ENCODE measurements around the gene WDFY1.

Gene WDFY1, protein sequence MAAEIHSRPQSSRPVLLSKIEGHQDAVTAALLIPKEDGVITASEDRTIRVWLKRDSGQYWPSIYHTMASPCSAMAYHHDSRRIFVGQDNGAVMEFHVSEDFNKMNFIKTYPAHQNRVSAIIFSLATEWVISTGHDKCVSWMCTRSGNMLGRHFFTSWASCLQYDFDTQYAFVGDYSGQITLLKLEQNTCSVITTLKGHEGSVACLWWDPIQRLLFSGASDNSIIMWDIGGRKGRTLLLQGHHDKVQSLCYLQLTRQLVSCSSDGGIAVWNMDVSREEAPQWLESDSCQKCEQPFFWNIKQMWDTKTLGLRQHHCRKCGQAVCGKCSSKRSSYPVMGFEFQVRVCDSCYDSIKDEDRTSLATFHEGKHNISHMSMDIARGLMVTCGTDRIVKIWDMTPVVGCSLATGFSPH

DNA sequence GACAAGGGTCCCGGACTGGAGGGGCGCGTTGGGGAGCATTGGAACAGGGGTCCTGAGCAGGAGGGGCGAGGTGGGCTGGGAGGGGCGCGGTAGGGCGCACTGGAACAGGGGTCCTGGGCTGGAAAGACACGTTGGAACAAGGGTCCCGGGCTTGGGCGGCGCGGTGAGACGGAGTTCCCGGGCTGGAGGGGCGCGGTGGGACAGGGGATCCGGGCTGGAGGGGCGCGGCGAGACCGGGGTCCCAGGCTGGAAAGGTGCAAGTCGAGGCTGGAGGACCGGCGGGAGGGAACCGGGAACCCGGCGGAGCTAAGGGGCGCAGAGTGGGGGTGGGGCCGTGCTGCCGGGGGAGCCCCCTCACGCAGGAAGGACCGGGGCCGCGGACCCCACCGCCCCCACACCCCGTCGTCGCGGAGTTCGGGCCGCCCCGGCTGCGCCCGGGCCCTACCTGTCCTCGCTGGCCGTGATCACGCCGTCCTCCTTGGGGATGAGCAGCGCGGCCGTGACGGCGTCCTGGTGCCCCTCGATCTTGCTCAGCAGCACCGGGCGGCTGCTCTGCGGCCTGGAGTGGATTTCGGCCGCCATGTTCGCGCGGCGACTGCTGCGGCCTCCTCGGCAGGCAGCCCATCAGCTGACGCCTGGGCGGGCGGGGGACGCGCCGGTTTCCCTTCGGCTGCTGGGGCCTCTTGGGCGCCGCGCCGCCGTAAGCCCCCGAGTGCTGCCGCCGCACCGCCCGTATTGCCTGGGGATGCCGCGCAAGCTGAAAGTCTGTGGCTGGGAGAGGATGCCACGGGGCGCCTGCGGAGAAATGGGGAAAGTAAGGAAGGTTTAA, at the start of gene WDFY1:
Gene WDFY1, minus strand, starts transcription at position 633 of the 829 bp plus-strand sequence. Its CDS starts 51 bp downstream, at position 582.
- H3K4me3 Mint-ChIP-seq = peak within 1 kb of the TSS; percentile 88
- H3K4me1 Mint-ChIP-seq = peaks cover 55% of the 10 kb centered on the region
- DNase-seq (ENCODE audit: low spot score in 2 of 2) = peak; percentile 70 to 89
- peak within 1 kb of the TSS; percentile 94 for H3K27ac Mint-ChIP-seq
- H3K36me3 Mint-ChIP-seq = peaks cover 25% of the 10 kb centered on the region
- peaks cover 2% of the 10 kb centered on the region for H3K9me3 Mint-ChIP-seq
- peak; percentile 76 for ATAC-seq

GRCh38 chr2:223994562-223995162, 49.5 kb upstream of the WDFY1 start:
- ATAC-seq (peak; percentile 60), DNase-seq (ENCODE audit: low spot score in 2 of 2) (no peak)
- no peak overlapping the region for H3K4me3 Mint-ChIP-seq
- no peaks in the 10 kb centered on the region for H3K9me3 Mint-ChIP-seq
- peak overlapping the region; percentile 80 for H3K27ac Mint-ChIP-seq
- H3K36me3 Mint-ChIP-seq = peaks cover 5% of the 10 kb centered on the region
- peaks cover 6% of the 10 kb centered on the region for H3K4me1 Mint-ChIP-seq

DNA sequence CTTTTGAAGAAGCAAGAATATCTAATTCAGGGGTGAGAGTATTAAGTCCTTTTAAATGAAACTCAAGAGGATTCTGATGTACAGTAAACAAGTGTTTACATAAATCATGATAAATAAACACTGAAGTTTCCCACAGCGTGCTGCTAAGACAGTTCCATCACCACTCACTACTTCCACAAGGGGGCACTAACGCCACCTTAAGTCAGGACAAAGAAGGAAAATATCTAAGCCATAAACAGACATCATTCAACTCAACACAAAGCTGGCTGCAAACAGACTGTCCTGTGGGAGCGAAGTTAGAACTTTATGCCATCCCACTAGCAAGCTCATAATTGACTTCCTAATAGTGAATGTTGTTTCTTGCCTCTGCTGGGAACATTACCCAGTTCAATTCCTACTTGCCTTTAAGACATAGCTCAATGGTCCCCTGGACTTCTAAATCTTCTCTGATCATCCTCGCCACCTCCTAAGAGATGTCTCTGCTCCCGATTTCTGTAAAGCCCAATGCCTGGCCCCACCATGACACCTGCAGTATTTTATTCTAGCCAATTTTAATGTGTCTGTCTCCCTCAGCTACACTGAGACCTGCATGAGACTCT, 48.6 kb upstream of the WDFY1 start:
- Mint-ChIP-seq H3K4me1 (peaks cover 6% of the 10 kb centered on the region), H3K27ac (no peak overlapping the region), H3K36me3 (peaks cover 5% of the 10 kb centered on the region), H3K4me3 (no peak overlapping the region), H3K9me3 (no peaks in the 10 kb centered on the region)
- ATAC-seq = peak; percentile 59
- peak; percentile 23 to 63 for DNase-seq (ENCODE audit: low spot score in 2 of 2)

GRCh38 chr2:223991611-223992010, 46.5 kb upstream of the WDFY1 start:
- Mint-ChIP-seq H3K4me1 (peaks cover 6% of the 10 kb centered on the region), H3K36me3 (peaks cover 5% of the 10 kb centered on the region), H3K4me3 (no peak overlapping the region), H3K9me3 (no peaks in the 10 kb centered on the region), H3K27ac (no peak overlapping the region)
- DNase-seq (ENCODE audit: low spot score in 2 of 2) (no peak), ATAC-seq (no peak)

GRCh38 chr2:223989856-223990232, 44.7 kb upstream of the WDFY1 start:
- Mint-ChIP-seq H3K4me1 (peaks cover 3% of the 10 kb centered on the region), H3K4me3 (no peak overlapping the region), H3K9me3 (no peaks in the 10 kb centered on the region), H3K27ac (no peak overlapping the region), H3K36me3 (no peaks in the 10 kb centered on the region)
- DNase-seq (ENCODE audit: low spot score in 2 of 2) (no peak), ATAC-seq (no peak)

DNA sequence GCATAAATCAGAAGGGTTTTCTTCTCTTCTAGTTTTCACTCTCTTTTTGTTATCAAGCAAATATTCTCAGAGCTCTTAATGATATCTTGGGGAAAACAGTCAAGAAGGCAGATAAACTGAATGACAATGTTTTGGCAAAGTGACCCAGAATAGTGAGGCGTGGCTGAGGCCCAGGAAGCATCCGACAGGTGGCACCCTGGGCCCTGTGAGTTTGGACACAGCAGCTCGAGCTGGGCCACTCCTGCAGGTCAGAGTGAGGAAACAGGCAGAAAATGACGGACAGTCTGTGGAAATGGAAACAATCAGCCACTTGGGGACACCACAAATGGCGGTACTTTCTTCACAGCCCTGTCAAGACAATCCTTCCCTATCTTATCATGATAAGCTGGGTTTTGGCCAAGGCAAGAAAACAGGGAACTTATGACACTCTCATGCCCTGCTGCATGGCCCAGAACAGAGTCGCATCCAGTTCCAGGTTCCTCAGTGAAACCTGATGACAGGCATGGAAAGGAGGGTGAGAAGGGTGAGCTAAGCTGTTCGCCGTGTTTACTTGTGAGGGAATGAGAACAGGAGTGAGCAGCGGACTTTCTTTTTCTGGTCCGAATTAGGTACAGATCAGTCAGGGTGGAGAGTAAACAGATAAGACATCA, 44.2 kb upstream of the WDFY1 start:
- Mint-ChIP-seq H3K27ac (no peak overlapping the region), H3K4me1 (no peaks in the 10 kb centered on the region), H3K9me3 (no peaks in the 10 kb centered on the region), H3K36me3 (no peaks in the 10 kb centered on the region), H3K4me3 (no peak overlapping the region)
- DNase-seq (ENCODE audit: low spot score in 2 of 2) (no peak), ATAC-seq (no peak)

- ATAC-seq = no peak
- no peak overlapping the region for H3K4me3 Mint-ChIP-seq
- no peak for DNase-seq (ENCODE audit: low spot score in 2 of 2)
- no peaks in the 10 kb centered on the region for H3K9me3 Mint-ChIP-seq
- H3K4me1 Mint-ChIP-seq = no peaks in the 10 kb centered on the region
- no peak overlapping the region for H3K27ac Mint-ChIP-seq
- no peaks in the 10 kb centered on the region for H3K36me3 Mint-ChIP-seq
Observed at GRCh38 chr2:223981241-223981640, 36.1 kb upstream of the WDFY1 start.

- no peaks in the 10 kb centered on the region for H3K4me1 Mint-ChIP-seq
- H3K36me3 Mint-ChIP-seq = no peaks in the 10 kb centered on the region
- ATAC-seq (no peak), DNase-seq (ENCODE audit: low spot score in 2 of 2) (no peak)
- H3K4me3 Mint-ChIP-seq = no peak overlapping the region
- H3K9me3 Mint-ChIP-seq = no peaks in the 10 kb centered on the region
- no peak overlapping the region for H3K27ac Mint-ChIP-seq
Observed at GRCh38 chr2:223980803-223981202, 35.7 kb upstream of the WDFY1 start.

DNA sequence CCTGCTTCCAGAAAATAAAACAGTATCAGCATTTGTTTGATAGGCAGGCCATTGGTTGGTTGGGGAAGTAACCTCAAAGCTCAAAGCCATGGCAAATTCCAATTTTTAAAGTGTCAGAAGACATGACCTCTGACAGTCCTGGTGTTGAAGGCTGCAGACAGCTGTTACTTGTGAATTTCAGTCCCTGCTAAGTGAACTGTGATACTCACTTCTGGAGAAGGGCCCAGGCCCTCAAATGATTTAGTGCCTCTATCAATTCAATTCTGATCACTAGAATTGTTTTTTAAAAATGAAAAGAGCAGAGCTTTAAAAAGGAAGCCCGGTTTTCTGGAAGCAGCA, 35.2 kb upstream of the WDFY1 start:
- Mint-ChIP-seq H3K9me3 (no peaks in the 10 kb centered on the region), H3K27ac (no peak overlapping the region), H3K36me3 (no peaks in the 10 kb centered on the region), H3K4me1 (no peaks in the 10 kb centered on the region), H3K4me3 (no peak overlapping the region)
- no peak for DNase-seq (ENCODE audit: low spot score in 2 of 2)
- no peak for ATAC-seq

- no peaks in the 10 kb centered on the region for H3K9me3 Mint-ChIP-seq
- ATAC-seq (no peak), DNase-seq (ENCODE audit: low spot score in 2 of 2) (no peak)
- H3K36me3 Mint-ChIP-seq = no peaks in the 10 kb centered on the region
- H3K27ac Mint-ChIP-seq = no peak overlapping the region
- no peaks in the 10 kb centered on the region for H3K4me1 Mint-ChIP-seq
- H3K4me3 Mint-ChIP-seq = no peak overlapping the region
Observed at GRCh38 chr2:223979730-223980396, 34.7 kb upstream of the WDFY1 start.

DNA sequence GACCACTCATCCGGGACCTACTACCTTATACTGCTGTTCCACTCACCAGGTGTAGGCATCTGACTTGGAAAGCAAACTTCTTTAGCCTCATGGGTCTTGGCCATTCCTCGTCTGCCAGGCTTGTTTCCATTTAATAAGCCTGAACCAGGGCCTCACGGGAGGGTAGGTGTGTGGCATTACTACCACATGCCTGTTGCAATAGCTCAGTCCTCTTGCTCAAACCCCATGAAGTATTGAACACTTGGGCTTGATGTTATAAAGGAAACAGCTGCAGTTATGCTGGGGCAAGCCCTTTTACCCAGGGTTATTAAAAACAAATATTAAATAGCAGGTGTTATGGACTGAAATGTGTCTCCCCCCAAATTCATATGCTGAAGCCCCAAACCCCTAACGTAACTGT, 33.3 kb upstream of the WDFY1 start:
- H3K4me1 Mint-ChIP-seq = no peaks in the 10 kb centered on the region
- no peak overlapping the region for H3K27ac Mint-ChIP-seq
- no peak for ATAC-seq
- H3K4me3 Mint-ChIP-seq = no peak overlapping the region
- H3K9me3 Mint-ChIP-seq = no peaks in the 10 kb centered on the region
- DNase-seq (ENCODE audit: low spot score in 2 of 2) = no peak
- H3K36me3 Mint-ChIP-seq = no peaks in the 10 kb centered on the region

DNA sequence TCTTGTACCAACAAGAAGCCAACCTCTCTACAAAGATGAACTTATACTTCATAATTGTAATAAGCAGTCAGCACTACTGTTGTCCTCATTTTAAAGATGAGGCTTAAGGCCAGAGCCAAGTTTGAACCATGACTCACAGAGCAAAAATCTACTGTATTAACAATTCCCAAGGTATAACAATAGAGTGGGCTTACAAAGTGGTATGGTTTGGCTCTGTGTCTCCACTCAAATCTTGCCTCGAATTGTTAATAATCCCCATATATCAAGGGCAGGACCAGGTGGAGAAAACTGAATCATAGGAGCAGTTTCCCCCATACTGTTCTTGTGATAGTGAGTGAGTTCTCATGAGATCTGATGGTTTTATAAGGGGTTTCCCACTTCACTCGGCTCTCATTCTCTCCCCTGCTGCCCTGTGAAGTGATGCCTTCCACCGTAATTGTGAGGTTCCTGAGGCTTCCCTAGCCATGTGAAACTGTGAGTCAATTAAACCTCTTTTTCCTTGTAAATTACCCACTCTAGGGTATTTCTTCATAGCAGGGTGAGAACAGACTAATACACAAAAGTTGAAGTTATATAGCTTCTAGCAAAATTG, 31.6 kb upstream of the WDFY1 start:
- Mint-ChIP-seq H3K4me1 (no peaks in the 10 kb centered on the region), H3K27ac (no peak overlapping the region), H3K9me3 (no peaks in the 10 kb centered on the region), H3K4me3 (no peak overlapping the region), H3K36me3 (no peaks in the 10 kb centered on the region)
- DNase-seq (ENCODE audit: low spot score in 2 of 2) (no peak), ATAC-seq (peak; percentile 65)

- DNase-seq (ENCODE audit: low spot score in 2 of 2) (no peak), ATAC-seq (no peak)
- Mint-ChIP-seq H3K9me3 (no peaks in the 10 kb centered on the region), H3K4me1 (no peaks in the 10 kb centered on the region), H3K36me3 (peaks cover 6% of the 10 kb centered on the region), H3K4me3 (no peak overlapping the region), H3K27ac (no peak overlapping the region)
Observed at GRCh38 chr2:223973606-223974005, 28.5 kb upstream of the WDFY1 start.

- ATAC-seq (no peak), DNase-seq (ENCODE audit: low spot score in 2 of 2) (no peak)
- Mint-ChIP-seq H3K36me3 (peaks cover 15% of the 10 kb centered on the region), H3K4me1 (no peaks in the 10 kb centered on the region), H3K4me3 (no peak overlapping the region), H3K27ac (no peak overlapping the region), H3K9me3 (no peaks in the 10 kb centered on the region)
Observed at GRCh38 chr2:223972656-223973102, 27.5 kb upstream of the WDFY1 start.
